H9 (cell line): ENCODE measurements around the gene XIRP1. TPM values are rescaled to one million over a fixed set of nuclear protein-coding genes. Genes with fewer than 3 reads are reported as not detected.

ENCODE experiments used
- DNase-seq: peaks from one replicate; pipeline ENCODE4 v3.0.0-alpha.2; 2017
- H2AFZ ChIP-seq: one replicate; pipeline ENCODE4 v1.6.1; 2013; ENCODE audit warnings: mild to moderate bottlenecking, low read length, control low read depth, moderate library complexity
- H2AK5ac ChIP-seq: 2 replicates; pipeline ENCODE4 v1.6.1; 2013; ENCODE audit warnings: low read length, control low read depth, mixed read lengths; ENCODE audit not compliant: insufficient read length
- H2BK120ac ChIP-seq: one replicate; pipeline ENCODE4 v1.6.1; 2013; ENCODE audit warnings: low read depth, mild to moderate bottlenecking, low read length, control low read depth, inconsistent platforms; ENCODE audit not compliant: poor library complexity, severe bottlenecking
- H2BK12ac ChIP-seq: 2 replicates; pipeline ENCODE4 v1.6.1; 2013; ENCODE audit warnings: low read length, control low read depth, mixed read lengths, low read depth; ENCODE audit not compliant: insufficient read length
- H2BK15ac ChIP-seq: 2 replicates; pipeline ENCODE4 v1.6.1; 2013; ENCODE audit warnings: low read depth, low read length, control low read depth
- H2BK20ac ChIP-seq: one replicate; pipeline ENCODE4 v1.6.1; 2013; ENCODE audit warnings: low read depth, mild to moderate bottlenecking, low read length, control low read depth, inconsistent platforms; ENCODE audit not compliant: poor library complexity, severe bottlenecking
- H2BK5ac ChIP-seq: 2 replicates; pipeline ENCODE4 v1.6.1; 2013; ENCODE audit warnings: low read length, control low read depth, mixed read lengths; ENCODE audit not compliant: insufficient read length
- H3K14ac ChIP-seq: 2 replicates; pipeline ENCODE4 v1.6.1; 2013; ENCODE audit warnings: low read length, control low read depth; ENCODE audit not compliant: insufficient read depth
- H3K18ac ChIP-seq: 2 replicates; pipeline ENCODE4 v1.6.1; 2013; ENCODE audit warnings: low read depth, mild to moderate bottlenecking, mixed read lengths, low read length, control low read depth; ENCODE audit not compliant: insufficient read length
- H3K23ac ChIP-seq: 2 replicates; pipeline ENCODE4 v1.6.1; 2013; ENCODE audit warnings: low read length, control low read depth, mixed read lengths, low read depth; ENCODE audit not compliant: insufficient read length
- H3K23me2 ChIP-seq: 2 replicates; pipeline ENCODE4 v1.6.1; 2013; ENCODE audit warnings: low read depth, mild to moderate bottlenecking, mixed read lengths, low read length, control low read depth; ENCODE audit not compliant: insufficient read length, poor library complexity, severe bottlenecking
- H3K27ac ChIP-seq: 2 replicates; pipeline ENCODE4 v1.5.1; 2013; ENCODE audit warnings: low read length, control low read depth, mixed read lengths, low read depth; ENCODE audit not compliant: insufficient read length
- H3K27me3 ChIP-seq: 2 replicates; pipeline ENCODE4 v1.6.1; 2013; ENCODE audit warnings: low read length, control low read depth, inconsistent platforms; ENCODE audit not compliant: insufficient read depth
- H3K4ac ChIP-seq: 2 replicates; pipeline ENCODE4 v1.6.1; 2013; ENCODE audit warnings: low read depth, mild to moderate bottlenecking, control low read depth, inconsistent platforms, low read length, moderate library complexity
- H3K4me1 ChIP-seq: 2 replicates; pipeline ENCODE4 v1.6.1; 2013; ENCODE audit warnings: low read length, control low read depth, inconsistent platforms; ENCODE audit not compliant: insufficient read depth
- H3K4me2 ChIP-seq: 2 replicates; pipeline ENCODE4 v1.6.1; 2013; ENCODE audit warnings: low read length, control low read depth, mixed read lengths; ENCODE audit not compliant: insufficient read length, insufficient read depth
- H3K56ac ChIP-seq: 2 replicates; pipeline ENCODE4 v1.6.1; 2013; ENCODE audit warnings: low read depth, mild to moderate bottlenecking, mixed read lengths, low read length, control low read depth; ENCODE audit not compliant: insufficient read length
- H3K79me1 ChIP-seq: 2 replicates; pipeline ENCODE4 v1.6.1; 2013; ENCODE audit warnings: low read depth, mild to moderate bottlenecking, moderate library complexity, low read length, control low read depth, inconsistent platforms; ENCODE audit not compliant: insufficient read depth, poor library complexity, severe bottlenecking
- H3K79me2 ChIP-seq: 2 replicates; pipeline ENCODE4 v1.6.1; 2013; ENCODE audit warnings: low read length, control low read depth, inconsistent platforms; ENCODE audit not compliant: insufficient read depth
- H3K9ac ChIP-seq: 2 replicates; pipeline ENCODE4 v1.6.1; 2013; ENCODE audit warnings: low read length, control low read depth, mixed read lengths; ENCODE audit not compliant: insufficient read length; ENCODE audit errors: extremely low read depth
- H3K9me3 ChIP-seq: one replicate; pipeline ENCODE4 v1.6.1; 2013; ENCODE audit warnings: low read depth, low read length, inconsistent platforms; ENCODE audit not compliant: control insufficient read depth
- H3T11ph ChIP-seq: one replicate; pipeline ENCODE4 v1.6.1; 2013; ENCODE audit warnings: mild to moderate bottlenecking, low read length, control low read depth, inconsistent platforms
- H4K20me1 ChIP-seq: one replicate; pipeline ENCODE4 v1.6.1; 2013; ENCODE audit not compliant: control insufficient read depth, insufficient read length, insufficient read depth
- H4K5ac ChIP-seq: 2 replicates; pipeline ENCODE4 v1.6.1; 2013; ENCODE audit warnings: low read depth, mild to moderate bottlenecking, mixed read lengths, low read length, control low read depth; ENCODE audit not compliant: insufficient read length
- H4K8ac ChIP-seq: replicated peaks from 2 replicates; pipeline ENCODE4 v1.6.1; 2013; ENCODE audit warnings: low read length, control low read depth, mixed read lengths, low read depth; ENCODE audit not compliant: insufficient read length
- H4K91ac ChIP-seq: 2 replicates; pipeline ENCODE4 v1.6.1; 2013; ENCODE audit warnings: low read depth, mild to moderate bottlenecking, moderate library complexity, mixed read lengths, low read length, control low read depth; ENCODE audit not compliant: insufficient read length
- H3K27ac Mint-ChIP-seq, 3 experiments: 2 replicates in 2 of 3; 3 replicates in 1 of 3; pipeline ENCODE4 v1.8.0; 2020 to 2021; ENCODE audit warnings: mixed read lengths in 3 of 3, mild to moderate bottlenecking in 1 of 3, moderate library complexity in 1 of 3
- H3K27me3 Mint-ChIP-seq: 2 replicates; pipeline ENCODE4 v1.8.0; 2021; ENCODE audit warnings: low read depth, mild to moderate bottlenecking, moderate library complexity, mixed read lengths
- H3K36me3 Mint-ChIP-seq, 3 experiments: 2 replicates in 2 of 3; 3 replicates in 1 of 3; pipeline ENCODE4 v1.8.0; 2020 to 2021; ENCODE audit warnings: low read depth in 3 of 3, mixed read lengths in 3 of 3; ENCODE audit not compliant: insufficient read depth in 1 of 3
- H3K4me1 Mint-ChIP-seq, 2 experiments: 2 replicates each; pipeline ENCODE4 v1.8.0; 2020; ENCODE audit warnings: mixed read lengths in 2 of 2
- H3K4me3 Mint-ChIP-seq, 2 experiments: 2 replicates in 1 of 2; 3 replicates in 1 of 2; pipeline ENCODE4 v1.8.0; 2020 to 2021; ENCODE audit warnings: mild to moderate bottlenecking in 2 of 2, mixed read lengths in 2 of 2, moderate library complexity in 1 of 2
- H3K9me3 Mint-ChIP-seq, 2 experiments: 2 replicates in 1 of 2; 3 replicates in 1 of 2; pipeline ENCODE4 v1.8.0; 2020; ENCODE audit warnings: mild to moderate bottlenecking in 2 of 2, mixed read lengths in 2 of 2, moderate library complexity in 1 of 2
- WGBS: extraction: QIAGEN DNeasy Blood & Tissue Kit; methylation state at CpG from one replicate; pipeline ENCODE4 v1.1.7; 2013; ENCODE audit warnings: missing lambda C conversion rate, low lambda C conversion rate, mixed read lengths; ENCODE audit not compliant: insufficient read length; ENCODE audit errors: extremely low coverage; 5-methylcytosine and 5-hydroxymethylcytosine counted together
- total RNA-seq: library from RNA; stranded (reverse); gene quantifications from 2 replicates; pipeline ENCODE4 v1.2.1, GENCODE V29; 2021
- TF ChIP-seq, protein P1 (sequence below): fragments of 200-600 bp; sonication (generic); conservative IDR thresholded peaks from 3 replicates; pipeline ENCODE4 v1.8.0; 2021; ENCODE audit warnings: antibody characterized with exemption, mild to moderate bottlenecking

The XIRP1 gene
- total RNA-seq, 1 experiment from 2014 or later: not detected

DNA sequence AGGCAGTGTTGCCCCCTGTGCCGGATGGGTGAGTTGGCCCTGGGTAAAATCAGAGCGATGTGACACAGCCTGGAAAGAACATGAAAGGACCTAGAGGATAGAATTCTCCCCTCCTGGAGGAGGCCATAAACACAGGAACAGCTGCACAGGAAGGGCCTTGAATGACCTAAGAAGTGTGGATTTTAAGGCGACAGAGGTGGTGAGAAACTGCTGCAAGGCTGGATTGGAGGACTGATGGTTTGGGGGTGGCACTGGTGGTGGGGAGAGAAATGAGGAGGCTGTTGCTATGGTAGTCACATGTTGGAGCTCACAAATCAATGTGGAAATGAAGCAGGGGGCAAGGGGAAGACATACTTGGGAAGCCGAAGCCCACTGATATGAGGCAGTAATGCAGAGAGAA is 13.8 kb downstream of the XIRP1 start:
- peaks cover 6 to 7% of the 10 kb centered on the region in 2 experiments for H3K9me3 Mint-ChIP-seq

More for the DNA sequence above, 13.8 kb downstream of the XIRP1 start:
- Histone ChIP-seq H2BK20ac (no peak overlapping the region), H4K8ac (no peak overlapping the region), H2AK5ac (no peak overlapping the region), H4K20me1 (no peaks in the 10 kb centered on the region), H3K23ac (no peak overlapping the region), H3K4me2 (peak overlapping the region; percentile 62), H2BK120ac (no peak overlapping the region), H3K9ac (no peak overlapping the region), H3K27ac (no peak overlapping the region), H4K5ac (no peak overlapping the region), H2BK15ac (no peak overlapping the region), H3K4me1 (peaks cover 12% of the 10 kb centered on the region; the same call in 1 of the 2 replicates), H3K79me2 (no peaks in the 10 kb centered on the region), H3K23me2 (peaks cover 7% of the 10 kb centered on the region), H3K79me1 (no peaks in the 10 kb centered on the region), H3K4ac (no peak overlapping the region), H3K18ac (no peak overlapping the region), H3K14ac (no peak overlapping the region), H4K91ac (no peak overlapping the region), H3T11ph (no peak overlapping the region), H2AFZ (no peak overlapping the region), H3K9me3 (no peaks in the 10 kb centered on the region), H3K27me3 (no peaks in the 10 kb centered on the region; the same call in none of the 2 replicates), H3K56ac (no peak overlapping the region), H2BK5ac (no peak overlapping the region), H2BK12ac (no peak overlapping the region)
- WGBS: no CpG with 5 or more reads among the region's 4 CpGs
- no peaks in the 10 kb centered on the region for H3K36me3 Mint-ChIP-seq
- TF ChIP-seq, protein P1, sequence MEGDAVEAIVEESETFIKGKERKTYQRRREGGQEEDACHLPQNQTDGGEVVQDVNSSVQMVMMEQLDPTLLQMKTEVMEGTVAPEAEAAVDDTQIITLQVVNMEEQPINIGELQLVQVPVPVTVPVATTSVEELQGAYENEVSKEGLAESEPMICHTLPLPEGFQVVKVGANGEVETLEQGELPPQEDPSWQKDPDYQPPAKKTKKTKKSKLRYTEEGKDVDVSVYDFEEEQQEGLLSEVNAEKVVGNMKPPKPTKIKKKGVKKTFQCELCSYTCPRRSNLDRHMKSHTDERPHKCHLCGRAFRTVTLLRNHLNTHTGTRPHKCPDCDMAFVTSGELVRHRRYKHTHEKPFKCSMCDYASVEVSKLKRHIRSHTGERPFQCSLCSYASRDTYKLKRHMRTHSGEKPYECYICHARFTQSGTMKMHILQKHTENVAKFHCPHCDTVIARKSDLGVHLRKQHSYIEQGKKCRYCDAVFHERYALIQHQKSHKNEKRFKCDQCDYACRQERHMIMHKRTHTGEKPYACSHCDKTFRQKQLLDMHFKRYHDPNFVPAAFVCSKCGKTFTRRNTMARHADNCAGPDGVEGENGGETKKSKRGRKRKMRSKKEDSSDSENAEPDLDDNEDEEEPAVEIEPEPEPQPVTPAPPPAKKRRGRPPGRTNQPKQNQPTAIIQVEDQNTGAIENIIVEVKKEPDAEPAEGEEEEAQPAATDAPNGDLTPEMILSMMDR: no peak
- peaks cover 24% of the 10 kb centered on the region for H3K27me3 Mint-ChIP-seq
- DNase-seq: no peak
- H3K4me1 Mint-ChIP-seq: peaks cover 37 to 45% of the 10 kb centered on the region in 2 experiments
- H3K4me3 Mint-ChIP-seq: peak overlapping the region; percentile 71 to 74
- peak overlapping the region in 1 of 3 experiments; percentile 70; a peak in 1 of 7 replicates for H3K27ac Mint-ChIP-seq
